Fibroblast of villous mesenchyme (primary cell): Measurements from ENCODE around the gene TAGLN2. TPM values are rescaled to one million over a fixed set of nuclear protein-coding genes. Genes with fewer than 3 reads are reported as not detected.

Source experiments
- DNase-seq: peaks from one replicate; pipeline ENCODE4 v3.0.0-alpha.2; 2010; ENCODE audit warnings: low read depth
- H3K4me3 ChIP-seq: 2 replicates; pipeline ENCODE4 v1.5.1; 2011; ENCODE audit warnings: low read depth, mild to moderate bottlenecking, low read length
- CTCF ChIP-seq: IDR thresholded peaks from 2 replicates; pipeline ENCODE4 v1.5.1; 2012; ENCODE audit warnings: low read depth, mild to moderate bottlenecking, low read length; ENCODE audit not compliant: insufficient read depth
- total RNA-seq: library from RNA; depleted of rRNA; stranded (reverse); fragments of >200 nt; gene quantifications from 2 replicates; pipeline ENCODE4 v1.2.3, GENCODE V29; 2012

Gene TAGLN2
- total RNA-seq, 1 donor = 167 TPM

- no peak overlapping the region for H3K4me3 ChIP-seq
- no peak for DNase-seq
- TF ChIP-seq CTCF = no peak
Observed at GRCh38 chr1:159951016-159951415, 25.7 kb upstream of the TAGLN2 start.

- TF ChIP-seq CTCF = no peak
- no peak for DNase-seq
- no peak overlapping the region for H3K4me3 ChIP-seq
Observed at GRCh38 chr1:159949981-159950381, 24.7 kb upstream of the TAGLN2 start.

GRCh38 chr1:159949123-159949522 is 23.8 kb upstream of the TAGLN2 start:
- no peak for TF ChIP-seq CTCF
- no peak for DNase-seq
- H3K4me3 ChIP-seq = no peak overlapping the region

- H3K4me3 ChIP-seq = no peak overlapping the region
- no peak for DNase-seq
- no peak for TF ChIP-seq CTCF
Observed at GRCh38 chr1:159947942-159948341, 22.6 kb upstream of the TAGLN2 start.

GRCh38 chr1:159946242-159947187 is 21.2 kb upstream of the TAGLN2 start:
- no peak for DNase-seq
- no peak overlapping the region for H3K4me3 ChIP-seq
- no peak for TF ChIP-seq CTCF

- H3K4me3 ChIP-seq = peak within 1 kb of the TSS; percentile 33
- peak; percentile 57 for DNase-seq
- peak; percentile 37 for TF ChIP-seq CTCF
Observed at GRCh38 chr1:159945483-159946241, 20.4 kb upstream of the TAGLN2 start, which contains the start of gene IGSF9. TSS of gene IGSF9 (minus strand) at chr1:159945613. CDS start at chr1:159943454, 2,159 bp downstream.
